HCEC 1CT (cell line): ENCODE data around the gene TGM3.
"Not testable (repeated sequence)": the region's sequence is repeated elsewhere in the genome, so short reads cannot be mapped to it uniquely, and the experiment has no call there.

Experiments
- DNase-seq: peaks from one replicate; pipeline ENCODE4 v3.0.0-alpha.2; 2017

TGM3 gene

GRCh38 chr20:2295886-2296515 is at the start of gene TGM3:
Gene TGM3, plus strand, starts transcription at chr20:2296001. Its CDS starts 63 bp downstream, at chr20:2296064.
- DNase-seq = no peak

GRCh38 chr20:2246069-2246491 is 49.7 kb upstream of the TGM3 start:
- DNase-seq = no peak

GRCh38 chr20:2248837-2249236 is 47.0 kb upstream of the TGM3 start:
- no peak for DNase-seq

- DNase-seq = no peak
These were observed 45.9 kb upstream of the TGM3 start for GRCh38 chr20:2249935-2250334.

- DNase-seq = no peak
These were observed 43.3 kb upstream of the TGM3 start for GRCh38 chr20:2252419-2252997.

GRCh38 chr20:2253256-2253655 is 42.5 kb upstream of the TGM3 start:
- DNase-seq = no peak

- DNase-seq = peak; percentile 26
These were observed 41.5 kb upstream of the TGM3 start for GRCh38 chr20:2254333-2254732.

GRCh38 chr20:2255926-2256531 is 39.8 kb upstream of the TGM3 start:
- no peak for DNase-seq

GRCh38 chr20:2259731-2260130 is 36.1 kb upstream of the TGM3 start:
- DNase-seq = no peak

GRCh38 chr20:2260250-2260649 is 35.6 kb upstream of the TGM3 start:
- DNase-seq = no peak

- DNase-seq = no peak
These were observed 34.7 kb upstream of the TGM3 start for GRCh38 chr20:2261046-2261485.

GRCh38 chr20:2261629-2262028 is 34.2 kb upstream of the TGM3 start:
- DNase-seq = no peak

- DNase-seq = no peak
These were observed 31.7 kb upstream of the TGM3 start for GRCh38 chr20:2264118-2264517.

- not testable (repeated sequence) for DNase-seq
These were observed 31.0 kb upstream of the TGM3 start for GRCh38 chr20:2264621-2265374.

GRCh38 chr20:2273634-2274302 is 22.0 kb upstream of the TGM3 start:
- no peak for DNase-seq

GRCh38 chr20:2276015-2276414 is 19.8 kb upstream of the TGM3 start:
- no peak for DNase-seq

- DNase-seq = no peak
These were observed 16.5 kb upstream of the TGM3 start for GRCh38 chr20:2279253-2279779.

GRCh38 chr20:2280082-2280481 is 15.7 kb upstream of the TGM3 start:
- no peak for DNase-seq

- DNase-seq = no peak
These were observed 14.2 kb upstream of the TGM3 start for GRCh38 chr20:2281563-2281962.

GRCh38 chr20:2282181-2282580 is 13.6 kb upstream of the TGM3 start:
- DNase-seq = no peak

GRCh38 chr20:2283706-2284423 is 11.9 kb upstream of the TGM3 start:
- DNase-seq = no peak

GRCh38 chr20:2285193-2285592 is 10.6 kb upstream of the TGM3 start:
- no peak for DNase-seq
